DOHH2 (cell line): Measurements from ENCODE around the gene CHRND.

Source experiments
- H3F3A ChIP-seq: fragments of 200-600 bp; sonication (generic), shearing (Covaris generic); 2 replicates; pipeline ENCODE4 v1.6.0; 2016; ENCODE audit warnings: antibody characterized with exemption, mild to moderate bottlenecking; ENCODE audit not compliant: control insufficient read depth, insufficient read depth
- H3K27ac ChIP-seq: fragments of 200-600 bp; sonication (generic); 2 replicates; pipeline ENCODE4 v1.5.1; 2014; ENCODE audit warnings: low read depth, mild to moderate bottlenecking, low read length, moderate library complexity
- H3K27me3 ChIP-seq: fragments of 200-600 bp; sonication (generic); 2 replicates; pipeline ENCODE4 v1.6.1; 2014; ENCODE audit warnings: mild to moderate bottlenecking, low read length, mixed read lengths; ENCODE audit not compliant: control insufficient read depth
- H3K36me3 ChIP-seq: fragments of 200-600 bp; sonication (generic); 2 replicates; pipeline ENCODE4 v1.6.1; 2014; ENCODE audit warnings: mild to moderate bottlenecking, low read length, moderate library complexity, mixed read lengths; ENCODE audit not compliant: control insufficient read depth
- H3K4me1 ChIP-seq: fragments of 200-600 bp; sonication (generic); 2 replicates; pipeline ENCODE4 v1.6.1; 2014; ENCODE audit warnings: mild to moderate bottlenecking, low read length, mixed read lengths; ENCODE audit not compliant: control insufficient read depth
- H3K4me2 ChIP-seq: fragments of 200-600 bp; sonication (generic); 2 replicates; pipeline ENCODE4 v1.6.0; 2014; ENCODE audit warnings: mild to moderate bottlenecking, low read length, moderate library complexity
- H3K4me3 ChIP-seq: fragments of 200-600 bp; sonication (generic); 2 replicates; pipeline ENCODE4 v1.5.1; 2014; ENCODE audit warnings: mild to moderate bottlenecking, low read length, mixed read lengths
- H3K79me2 ChIP-seq: fragments of 200-600 bp; sonication (generic); 2 replicates; pipeline ENCODE4 v1.6.1; 2014; ENCODE audit warnings: mild to moderate bottlenecking, low read length, mixed read lengths; ENCODE audit not compliant: control insufficient read depth
- H3K9me2 ChIP-seq: fragments of 200-600 bp; sonication (generic); replicated peaks from 2 replicates; pipeline ENCODE4 v1.6.1; 2014; ENCODE audit warnings: mild to moderate bottlenecking, low read length, mixed read lengths; ENCODE audit not compliant: control insufficient read depth
- H3K9me3 ChIP-seq: fragments of 200-600 bp; sonication (generic); 2 replicates; pipeline ENCODE4 v1.6.1; 2014; ENCODE audit warnings: antibody characterized with exemption, low read length, mixed read lengths; ENCODE audit not compliant: control insufficient read depth, insufficient read depth
- H4K20me1 ChIP-seq: fragments of 200-600 bp; sonication (generic); 2 replicates; pipeline ENCODE4 v1.6.0; 2014; ENCODE audit warnings: low read depth, mild to moderate bottlenecking, antibody characterized with exemption, low read length, moderate library complexity; ENCODE audit not compliant: control insufficient read depth, insufficient read depth
- EZH2phosphoT487 ChIP-seq: fragments of 200-600 bp; sonication (generic); IDR thresholded peaks from 2 replicates; pipeline ENCODE4 v1.6.1; 2017; ENCODE audit warnings: borderline replicate concordance, mild to moderate bottlenecking, antibody characterized with exemption, low read length, moderate library complexity, mixed read lengths
- TF ChIP-seq, protein P1 (sequence below): fragments of 200-600 bp; sonication (generic); IDR thresholded peaks from one replicate; pipeline ENCODE4 v1.5.1; 2014; ENCODE audit warnings: antibody characterized with exemption, mild to moderate bottlenecking, low read depth, low read length; ENCODE audit not compliant: poor library complexity, severe bottlenecking

The CHRND gene

GRCh38 chr2:232502911-232503808 lies 22.8 kb upstream of the CHRND start:
- no peak overlapping the region for H3K4me3 ChIP-seq
- H3K4me2 ChIP-seq, result no peak overlapping the region
- 0 out of 2 replicates have a peak, but pooled peaks have one; percentile 14 for TF ChIP-seq EZH2phosphoT487
- TF ChIP-seq, protein P1, sequence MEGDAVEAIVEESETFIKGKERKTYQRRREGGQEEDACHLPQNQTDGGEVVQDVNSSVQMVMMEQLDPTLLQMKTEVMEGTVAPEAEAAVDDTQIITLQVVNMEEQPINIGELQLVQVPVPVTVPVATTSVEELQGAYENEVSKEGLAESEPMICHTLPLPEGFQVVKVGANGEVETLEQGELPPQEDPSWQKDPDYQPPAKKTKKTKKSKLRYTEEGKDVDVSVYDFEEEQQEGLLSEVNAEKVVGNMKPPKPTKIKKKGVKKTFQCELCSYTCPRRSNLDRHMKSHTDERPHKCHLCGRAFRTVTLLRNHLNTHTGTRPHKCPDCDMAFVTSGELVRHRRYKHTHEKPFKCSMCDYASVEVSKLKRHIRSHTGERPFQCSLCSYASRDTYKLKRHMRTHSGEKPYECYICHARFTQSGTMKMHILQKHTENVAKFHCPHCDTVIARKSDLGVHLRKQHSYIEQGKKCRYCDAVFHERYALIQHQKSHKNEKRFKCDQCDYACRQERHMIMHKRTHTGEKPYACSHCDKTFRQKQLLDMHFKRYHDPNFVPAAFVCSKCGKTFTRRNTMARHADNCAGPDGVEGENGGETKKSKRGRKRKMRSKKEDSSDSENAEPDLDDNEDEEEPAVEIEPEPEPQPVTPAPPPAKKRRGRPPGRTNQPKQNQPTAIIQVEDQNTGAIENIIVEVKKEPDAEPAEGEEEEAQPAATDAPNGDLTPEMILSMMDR, result no peak
- H3K36me3 ChIP-seq, result no peaks in the 10 kb centered on the region
- H3K9me3 ChIP-seq, result no peaks in the 10 kb centered on the region
- no peaks in the 10 kb centered on the region for H3K9me2 ChIP-seq
- no peak overlapping the region for H3K27ac ChIP-seq
- H3K27me3 ChIP-seq, result peaks cover 28% of the 10 kb centered on the region
- H3K79me2 ChIP-seq, result no peaks in the 10 kb centered on the region
- no peaks in the 10 kb centered on the region for H3F3A ChIP-seq
- no peaks in the 10 kb centered on the region for H3K4me1 ChIP-seq
- no peaks in the 10 kb centered on the region for H4K20me1 ChIP-seq

DNA sequence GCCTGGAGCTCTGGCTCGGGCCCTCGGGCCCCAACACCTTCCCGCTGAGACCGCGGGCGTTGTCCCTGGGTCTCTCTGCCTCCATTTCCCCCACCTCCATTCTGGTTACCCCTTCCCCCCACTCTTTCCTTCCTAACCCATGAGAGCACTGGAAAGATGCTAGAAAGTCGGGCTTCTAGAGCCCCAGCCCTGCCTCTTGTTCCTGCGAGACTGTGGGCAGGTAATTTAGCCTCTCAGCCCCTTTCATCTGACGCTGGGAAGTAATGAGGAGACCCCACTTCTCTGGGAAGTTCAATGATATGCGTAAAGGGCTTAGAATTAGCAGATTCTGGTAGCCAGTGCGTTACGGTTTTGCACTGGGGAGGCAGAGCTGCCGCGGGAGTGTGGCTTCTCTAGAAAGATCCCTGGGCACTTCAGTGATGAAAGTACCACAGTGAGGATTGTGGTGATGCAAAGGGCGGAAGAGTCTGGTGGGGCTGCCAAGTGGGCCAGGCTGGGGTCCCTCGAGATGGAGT lies 22.1 kb upstream of the CHRND start:
- Histone ChIP-seq H3K27ac (no peak overlapping the region), H3K4me3 (no peak overlapping the region), H3F3A (no peaks in the 10 kb centered on the region), H3K9me2 (no peaks in the 10 kb centered on the region), H3K4me1 (no peaks in the 10 kb centered on the region), H3K4me2 (no peak overlapping the region), H3K79me2 (no peaks in the 10 kb centered on the region), H4K20me1 (no peaks in the 10 kb centered on the region), H3K36me3 (no peaks in the 10 kb centered on the region), H3K27me3 (peaks cover 28% of the 10 kb centered on the region), H3K9me3 (no peaks in the 10 kb centered on the region)
- TF ChIP-seq, protein P1, result no peak
- TF ChIP-seq EZH2phosphoT487, result no peak

DNA sequence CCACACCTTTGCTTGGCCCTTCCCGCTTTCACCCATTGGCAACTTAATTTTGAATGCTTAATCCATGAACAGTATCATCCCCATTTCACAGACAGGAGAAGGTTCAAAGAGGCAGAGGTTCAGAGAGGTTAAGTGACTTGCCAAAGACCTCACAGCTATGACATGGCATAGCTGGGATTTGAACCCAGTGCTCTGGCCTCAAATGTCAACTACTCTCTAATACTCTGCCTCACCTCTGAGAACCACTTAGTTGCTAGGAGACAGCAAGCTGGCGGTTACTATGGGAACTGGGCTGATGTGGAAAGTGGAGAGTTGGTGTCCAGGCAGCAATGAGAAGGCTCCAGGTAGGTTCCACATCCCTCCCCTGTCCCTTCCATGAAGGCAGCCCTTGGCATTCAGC lies 21.5 kb upstream of the CHRND start:
- H3K9me3 ChIP-seq, result no peaks in the 10 kb centered on the region
- no peaks in the 10 kb centered on the region for H3K36me3 ChIP-seq
- no peak overlapping the region for H3K27ac ChIP-seq
- no peak overlapping the region for H3K4me2 ChIP-seq
- TF ChIP-seq, protein P1, result no peak
- TF ChIP-seq EZH2phosphoT487, result no peak
- H3K9me2 ChIP-seq, result no peaks in the 10 kb centered on the region
- H3K4me1 ChIP-seq, result no peaks in the 10 kb centered on the region
- H3K27me3 ChIP-seq, result peaks cover 28% of the 10 kb centered on the region
- H3F3A ChIP-seq, result no peaks in the 10 kb centered on the region
- no peak overlapping the region for H3K4me3 ChIP-seq
- H4K20me1 ChIP-seq, result no peaks in the 10 kb centered on the region
- H3K79me2 ChIP-seq, result no peaks in the 10 kb centered on the region
